Tibial artery (tissue), 4 donors: Measurements from ENCODE around the gene HDAC11.
A peak's percentile ranks its signal among the peaks of the same experiment; 100 is the strongest.
"Not testable (repeated sequence)": the region's sequence is repeated elsewhere in the genome, so short reads cannot be mapped to it uniquely, and the experiment has no call there.

Experiments
- DNase-seq, 2 donors: peaks; one replicate each; pipeline ENCODE4 v3.0.0-alpha.2; 2019
- H3K27ac ChIP-seq, 2 donors: fragments of 200-600 bp; sonication (generic) in 1 of 2; 1 replicate in 1 of 2; 2 replicates in 1 of 2; pipeline ENCODE4 v1.5.1; 2018 to 2019; ENCODE audit warnings: mild to moderate bottlenecking in 1 of 2
- H3K27me3 ChIP-seq, 2 donors: fragments of 200-600 bp; sonication (generic) in 1 of 2; one replicate each; pipeline versions ENCODE4 v1.5.1 to v1.6.0; 2016 to 2019
- H3K36me3 ChIP-seq, 3 donors: fragments of 200-600 bp; sonication (generic) in 2 of 3; one replicate each; pipeline ENCODE4 v1.5.1; 2016 to 2019; ENCODE audit warnings: mild to moderate bottlenecking in 2 of 3
- H3K4me1 ChIP-seq, 4 donors: fragments of 200-600 bp; sonication (generic) in 2 of 4; 1 replicate in 3 of 4; 2 replicates in 1 of 4; pipeline ENCODE4 v1.5.1; 2016 to 2019
- H3K4me3 ChIP-seq, 2 donors: fragments of 200-600 bp; sonication (generic) in 1 of 2; 1 replicate in 1 of 2; 2 replicates in 1 of 2; pipeline ENCODE4 v1.5.1; 2018 to 2019; ENCODE audit warnings: mild to moderate bottlenecking in 2 of 2
- H3K9me3 ChIP-seq, 3 donors: fragments of 200-600 bp; sonication (generic) in 1 of 3; one replicate each; pipeline ENCODE4 v1.5.1; 2016 to 2019
- CTCF ChIP-seq, 2 experiments: fragments of 200-600 bp in 1 of 2; fragments of 450-650 bp in 1 of 2; IDR thresholded peaks; one replicate each; pipeline ENCODE4 v1.5.1; 2017 to 2019; ENCODE audit warnings: antibody characterized with exemption in 2 of 2, mild to moderate bottlenecking in 1 of 2, moderate library complexity in 1 of 2
- intact Hi-C: fragments of 100-400 bp; cut with DNase I; formaldehyde crosslinking; loops from one replicate; pipeline ENCODE4 v1.15.0; 2023; ENCODE audit warnings: low total_unique reads

Gene HDAC11

GRCh38 chr3:13479582-13480339, at the start of gene HDAC11:
Gene HDAC11, plus strand, starts transcription at chr3:13480306. Its CDS starts 42 bp downstream, at chr3:13480348.
- DNase-seq = peak; percentile 97 to 99
- peaks cover 0 to 2% of the 10 kb centered on the region in 2 donors for H3K27me3 ChIP-seq
- peak within 1 kb of the TSS; percentile 80 to 89 for H3K27ac ChIP-seq
- H3K9me3 ChIP-seq = no peaks in the 10 kb centered on the region
- H3K4me3 ChIP-seq = peak within 1 kb of the TSS; percentile 65 to 76
- TF ChIP-seq CTCF (IDR thresholded peaks at IDR 0.05) = peak; percentile 30 to 41
- intact Hi-C loops = no loop called here
- H3K36me3 ChIP-seq = peaks cover 0 to 7% (median 0%) of the 10 kb centered on the region in 3 donors
- peaks cover 0 to 36% (median 11%) of the 10 kb centered on the region in 4 donors for H3K4me1 ChIP-seq

GRCh38 chr3:13430411-13430875, 49.7 kb upstream of the HDAC11 start:
- intact Hi-C loops, DNase-seq, H3K4me1 ChIP-seq, H3K9me3 ChIP-seq, H3K4me3 ChIP-seq, H3K27ac ChIP-seq, H3K27me3 ChIP-seq, H3K36me3 ChIP-seq: not testable (repeated sequence)

GRCh38 chr3:13432093-13432492, 48.0 kb upstream of the HDAC11 start:
- no peak for DNase-seq
- Histone ChIP-seq H3K4me1 (no peaks in the 10 kb centered on the region), H3K27ac (no peak overlapping the region), H3K4me3 (no peak overlapping the region), H3K9me3 (no peaks in the 10 kb centered on the region), H3K27me3 (no peaks in the 10 kb centered on the region), H3K36me3 (no peaks in the 10 kb centered on the region)
- no peak for TF ChIP-seq CTCF (IDR thresholded peaks at IDR 0.05)
- intact Hi-C loops = no loop called here

- TF ChIP-seq CTCF (IDR thresholded peaks at IDR 0.05) = no peak
- intact Hi-C loops = no loop called here
- H3K27ac ChIP-seq = no peak overlapping the region
- H3K4me1 ChIP-seq = no peaks in the 10 kb centered on the region
- peaks cover 0 to 3% of the 10 kb centered on the region in 2 donors for H3K27me3 ChIP-seq
- no peak overlapping the region for H3K4me3 ChIP-seq
- no peaks in the 10 kb centered on the region for H3K9me3 ChIP-seq
- no peak for DNase-seq
- H3K36me3 ChIP-seq = no peaks in the 10 kb centered on the region
Measured at GRCh38 chr3:13433912-13434311, 46.2 kb upstream of the HDAC11 start.

- DNase-seq, H3K36me3 ChIP-seq, H3K9me3 ChIP-seq, H3K4me3 ChIP-seq, H3K27ac ChIP-seq, H3K4me1 ChIP-seq, H3K27me3 ChIP-seq, intact Hi-C loops: not testable (repeated sequence)
Measured at GRCh38 chr3:13436213-13436612, 43.9 kb upstream of the HDAC11 start.

GRCh38 chr3:13440204-13440817, 39.8 kb upstream of the HDAC11 start:
- Histone ChIP-seq H3K4me3 (no peak overlapping the region), H3K4me1 (no peaks in the 10 kb centered on the region), H3K27me3 (peaks cover 0 to 3% of the 10 kb centered on the region in 2 donors), H3K27ac (no peak overlapping the region), H3K9me3 (no peaks in the 10 kb centered on the region), H3K36me3 (no peaks in the 10 kb centered on the region)
- TF ChIP-seq CTCF (IDR thresholded peaks at IDR 0.05) = no peak
- DNase-seq = no peak
- intact Hi-C loops = no loop called here

- intact Hi-C loops, H3K36me3 ChIP-seq, H3K9me3 ChIP-seq, H3K4me1 ChIP-seq, H3K27ac ChIP-seq, H3K27me3 ChIP-seq, H3K4me3 ChIP-seq, DNase-seq: not testable (repeated sequence)
Measured at GRCh38 chr3:13442882-13443281, 37.2 kb upstream of the HDAC11 start.
